PC-3 (cell line): Measurements from ENCODE around the gene UNC93A. TPM values are rescaled to one million over a fixed set of nuclear protein-coding genes. Genes with fewer than 3 reads are reported as not detected.
"Not testable (repeated sequence)": the region's sequence is repeated elsewhere in the genome, so short reads cannot be mapped to it uniquely, and the experiment has no call there.

Experiments used
- ATAC-seq: fragments of 200-7000 bp; cut with Tn5 transposase; 2 replicates; pipeline ENCODE4 v1.9.1; 2020; ENCODE audit warnings: mild to moderate bottlenecking, moderate library complexity
- BruUV-seq: library from RNA; stranded (reverse); fragments of 400-500 nt; replicated peaks from 2 replicates; lab custom pipeline; 2021; lab: Mats Ljungman, UMichigan
- CTCF ChIA-PET: fragments of 300-600 bp; sonication (Branson Sonifier 250); formaldehyde crosslinking; loops from one replicate; lab custom pipeline; 2022; ENCODE audit warnings: antibody characterized with exemption; lab: Charles Lee
- POLR2A ChIA-PET: fragments of 300-600 bp; sonication (Branson Sonifier 250); formaldehyde crosslinking; loops from one replicate; lab custom pipeline; 2022; ENCODE audit warnings: antibody characterized with exemption; ENCODE audit not compliant: unreplicated experiment; lab: Charles Lee
- DNase-seq: peaks from one replicate; pipeline ENCODE4 v3.0.0-alpha.2; 2015
- H2AFZ ChIP-seq: fragments of 300-600 bp; sonication (generic); 2 replicates; pipeline ENCODE4 v1.6.0; 2016; ENCODE audit warnings: antibody characterized with exemption, low read length
- H3F3A ChIP-seq: fragments of 300-600 bp; sonication (generic); one replicate; pipeline ENCODE4 v1.6.0; 2017; ENCODE audit warnings: antibody characterized with exemption, low read length, control low read depth, mild to moderate bottlenecking; ENCODE audit not compliant: unreplicated experiment
- H3K27ac ChIP-seq: fragments of 300-600 bp; sonication (generic); 2 replicates; pipeline ENCODE4 v1.5.1; 2016; ENCODE audit warnings: mild to moderate bottlenecking, low read length
- H3K27me3 ChIP-seq: fragments of 300-600 bp; sonication (generic); 2 replicates; pipeline ENCODE4 v1.6.1; 2016; ENCODE audit warnings: low read length, mixed read lengths
- H3K36me3 ChIP-seq: fragments of 300-600 bp; sonication (generic); 2 replicates; pipeline ENCODE4 v1.6.1; 2016; ENCODE audit warnings: low read depth, mixed run types, low read length, mixed read lengths
- H3K4me1 ChIP-seq: fragments of 300-600 bp; sonication (generic); 2 replicates; pipeline ENCODE4 v1.5.1; 2016; ENCODE audit warnings: low read length; ENCODE audit not compliant: insufficient read depth
- H3K4me2 ChIP-seq: fragments of 300-600 bp; sonication (generic); 2 replicates; pipeline ENCODE4 v1.6.0; 2016; ENCODE audit warnings: low read length
- H3K4me3 ChIP-seq: fragments of 300-600 bp; sonication (generic); 2 replicates; pipeline ENCODE4 v1.5.1; 2016; ENCODE audit warnings: mild to moderate bottlenecking, low read length, mixed read lengths
- H3K79me2 ChIP-seq: fragments of 300-600 bp; sonication (generic); 2 replicates; pipeline ENCODE4 v1.6.1; 2017; ENCODE audit warnings: low read length, mixed read lengths
- H3K9ac ChIP-seq: fragments of 300-600 bp; sonication (generic); 2 replicates; pipeline ENCODE4 v1.6.0; 2016; ENCODE audit warnings: mild to moderate bottlenecking, low read length
- H3K9me2 ChIP-seq: fragments of 300-600 bp; sonication (generic); replicated peaks from 2 replicates; pipeline ENCODE4 v1.6.1; 2016; ENCODE audit warnings: mixed run types, low read length, mixed read lengths
- H3K9me3 ChIP-seq: fragments of 300-600 bp; sonication (generic); 2 replicates; pipeline ENCODE4 v1.6.1; 2016; ENCODE audit warnings: low read length, mixed read lengths
- H4K20me1 ChIP-seq: fragments of 300-600 bp; sonication (generic); 2 replicates; pipeline ENCODE4 v1.6.1; 2016; ENCODE audit warnings: low read length, mixed read lengths
- EZH2 ChIP-seq: fragments of 300-600 bp; sonication (generic); IDR thresholded peaks from one replicate; pipeline ENCODE4 v1.6.1; 2017; ENCODE audit warnings: antibody characterized with exemption, mild to moderate bottlenecking, low read length; ENCODE audit not compliant: unreplicated experiment
- EZH2phosphoT487 ChIP-seq: fragments of 300-600 bp; sonication (generic); IDR thresholded peaks from 2 replicates; pipeline ENCODE4 v1.6.1; 2018; ENCODE audit warnings: mild to moderate bottlenecking, antibody characterized with exemption, low read length, borderline replicate concordance
- intact Hi-C: fragments of 100-400 bp; cut with micrococcal nuclease; formaldehyde crosslinking; loops from 2 replicates; pipeline ENCODE4 v1.9.0; 2023
- total RNA-seq: library from RNA; depleted of rRNA; stranded (reverse); fragments of >200 nt; gene quantifications from 2 replicates; pipeline ENCODE4 v1.2.3, GENCODE V29; 2014
- TF ChIP-seq, protein P1 (sequence below): fragments of 300-600 bp; sonication (generic); conservative IDR thresholded peaks from 2 replicates; pipeline ENCODE4 v1.5.1; 2017; ENCODE audit warnings: antibody characterized with exemption, low read depth, mild to moderate bottlenecking, low read length

The UNC93A gene
- total RNA-seq, 1 experiment from 2014 or later = not detected

DNA sequence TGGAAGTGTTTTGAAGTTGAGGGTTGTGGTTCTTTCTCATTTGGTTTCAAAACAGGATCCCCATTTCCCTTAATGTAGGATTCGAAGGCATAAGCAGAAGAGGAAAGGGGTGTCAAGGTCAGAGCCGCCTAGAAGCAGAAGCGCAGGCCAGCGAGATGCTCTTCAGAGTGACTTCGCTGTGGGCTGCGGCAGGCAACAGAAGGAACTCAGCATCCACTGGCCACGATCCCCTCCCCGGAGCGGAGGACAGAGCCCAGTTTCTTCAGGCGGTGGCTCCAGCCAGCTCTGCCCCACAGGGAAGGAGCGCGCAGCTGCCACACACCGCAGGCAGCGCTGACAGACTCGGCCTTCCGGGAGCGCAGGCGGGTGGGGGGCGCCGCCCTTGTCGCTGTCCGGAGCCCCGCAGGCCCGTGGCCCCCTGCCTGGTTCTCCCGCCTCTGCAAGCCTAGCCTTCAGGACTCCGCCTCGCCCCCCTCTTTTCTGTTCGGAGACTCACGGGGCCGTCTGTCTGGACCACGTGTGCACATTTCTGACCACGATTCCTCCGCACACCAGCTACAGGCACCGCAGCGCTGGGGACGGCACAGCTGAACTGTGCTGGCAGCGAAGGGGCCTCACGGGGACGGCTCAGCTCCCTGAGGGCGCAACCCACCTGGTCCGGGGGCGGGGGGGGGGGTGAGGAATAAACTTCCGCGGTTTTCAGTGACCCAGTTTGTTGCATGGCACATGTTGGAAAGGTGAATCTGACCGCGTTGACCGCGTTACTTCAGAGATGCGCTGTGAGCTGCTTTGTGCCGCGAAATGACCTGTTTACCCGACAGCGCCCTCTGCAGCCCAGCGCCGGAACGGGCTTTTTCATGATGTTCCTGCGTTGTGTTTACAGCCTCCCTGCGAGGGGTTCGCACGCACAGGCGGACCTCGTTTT lies 59.9 kb downstream of the UNC93A start:
- Histone ChIP-seq H3K79me2 (no peaks in the 10 kb centered on the region), H3K4me1 (no peaks in the 10 kb centered on the region), H2AFZ (no peak overlapping the region), H3K36me3 (no peaks in the 10 kb centered on the region), H3K9me2 (no peaks in the 10 kb centered on the region), H3K9me3 (no peaks in the 10 kb centered on the region), H3K27ac (no peak overlapping the region), H3K27me3 (peaks cover 8% of the 10 kb centered on the region; the same call in 1 of the 2 replicates), H4K20me1 (no peaks in the 10 kb centered on the region), H3K4me2 (no peak overlapping the region; the same call in 1 of the 2 replicates), H3K4me3 (no peak overlapping the region), H3K9ac (no peak overlapping the region), H3F3A (no peaks in the 10 kb centered on the region)
- intact Hi-C loops = no loop called here
- DNase-seq (peak; percentile 19), ATAC-seq (no peak)
- POLR2A ChIA-PET = no interaction called here
- no peak for TF ChIP-seq EZH2
- TF ChIP-seq EZH2phosphoT487 = no peak
- TF ChIP-seq, protein P1, sequence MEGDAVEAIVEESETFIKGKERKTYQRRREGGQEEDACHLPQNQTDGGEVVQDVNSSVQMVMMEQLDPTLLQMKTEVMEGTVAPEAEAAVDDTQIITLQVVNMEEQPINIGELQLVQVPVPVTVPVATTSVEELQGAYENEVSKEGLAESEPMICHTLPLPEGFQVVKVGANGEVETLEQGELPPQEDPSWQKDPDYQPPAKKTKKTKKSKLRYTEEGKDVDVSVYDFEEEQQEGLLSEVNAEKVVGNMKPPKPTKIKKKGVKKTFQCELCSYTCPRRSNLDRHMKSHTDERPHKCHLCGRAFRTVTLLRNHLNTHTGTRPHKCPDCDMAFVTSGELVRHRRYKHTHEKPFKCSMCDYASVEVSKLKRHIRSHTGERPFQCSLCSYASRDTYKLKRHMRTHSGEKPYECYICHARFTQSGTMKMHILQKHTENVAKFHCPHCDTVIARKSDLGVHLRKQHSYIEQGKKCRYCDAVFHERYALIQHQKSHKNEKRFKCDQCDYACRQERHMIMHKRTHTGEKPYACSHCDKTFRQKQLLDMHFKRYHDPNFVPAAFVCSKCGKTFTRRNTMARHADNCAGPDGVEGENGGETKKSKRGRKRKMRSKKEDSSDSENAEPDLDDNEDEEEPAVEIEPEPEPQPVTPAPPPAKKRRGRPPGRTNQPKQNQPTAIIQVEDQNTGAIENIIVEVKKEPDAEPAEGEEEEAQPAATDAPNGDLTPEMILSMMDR = peak; percentile 54
- CTCF ChIA-PET = no interaction called here
- no TSS peak for BruUV-seq

DNA sequence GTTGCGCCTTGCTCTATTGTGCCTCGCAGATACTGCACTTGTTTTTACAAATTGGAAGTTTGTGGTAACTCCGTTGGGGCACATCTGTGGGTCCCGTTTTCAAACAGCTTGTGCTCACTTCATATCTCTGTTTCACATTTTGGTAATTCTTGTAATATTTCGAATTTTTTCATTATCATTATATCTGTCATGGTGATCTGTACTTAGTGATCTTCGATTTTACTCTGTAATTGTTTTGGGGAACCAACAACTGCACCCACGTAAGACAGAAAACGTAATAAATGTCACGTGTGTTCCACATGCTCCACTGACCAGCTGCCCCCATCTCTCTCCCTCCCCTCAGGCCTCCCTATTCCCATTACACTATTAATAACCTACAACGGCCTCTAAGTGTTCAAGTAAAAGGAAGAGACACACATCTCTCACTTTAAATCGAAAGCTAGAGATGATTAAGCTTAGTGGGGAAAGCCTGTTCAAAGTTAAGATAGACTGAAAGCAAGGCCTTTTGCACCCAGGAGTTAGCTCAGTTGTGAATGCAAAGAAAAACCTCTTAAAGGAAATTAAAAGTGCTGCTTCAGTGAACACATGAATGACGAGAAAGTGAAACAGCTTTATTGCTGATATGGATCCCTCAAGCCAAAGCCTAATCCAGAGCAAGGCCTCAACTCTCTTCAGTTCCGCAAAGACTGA lies 60.7 kb downstream of the UNC93A start:
- Histone ChIP-seq H3K9me3 (no peaks in the 10 kb centered on the region), H3K9me2 (no peaks in the 10 kb centered on the region), H4K20me1 (no peaks in the 10 kb centered on the region), H3K27ac (no peak overlapping the region), H3K4me2 (no peak overlapping the region), H3K79me2 (no peaks in the 10 kb centered on the region), H3K9ac (no peak overlapping the region), H3K36me3 (no peaks in the 10 kb centered on the region), H3K4me3 (no peak overlapping the region), H3F3A (no peaks in the 10 kb centered on the region), H3K4me1 (no peaks in the 10 kb centered on the region), H2AFZ (no peak overlapping the region), H3K27me3 (peaks cover 12% of the 10 kb centered on the region; the same call in 1 of the 2 replicates)
- intact Hi-C loops = no loop called here
- DNase-seq (no peak), ATAC-seq (no peak)
- BruUV-seq = no TSS peak
- TF ChIP-seq EZH2phosphoT487 = no peak
- TF ChIP-seq, protein P1 = no peak
- no peak for TF ChIP-seq EZH2
- ChIA-PET POLR2A (no interaction called here), CTCF (no interaction called here)

DNA sequence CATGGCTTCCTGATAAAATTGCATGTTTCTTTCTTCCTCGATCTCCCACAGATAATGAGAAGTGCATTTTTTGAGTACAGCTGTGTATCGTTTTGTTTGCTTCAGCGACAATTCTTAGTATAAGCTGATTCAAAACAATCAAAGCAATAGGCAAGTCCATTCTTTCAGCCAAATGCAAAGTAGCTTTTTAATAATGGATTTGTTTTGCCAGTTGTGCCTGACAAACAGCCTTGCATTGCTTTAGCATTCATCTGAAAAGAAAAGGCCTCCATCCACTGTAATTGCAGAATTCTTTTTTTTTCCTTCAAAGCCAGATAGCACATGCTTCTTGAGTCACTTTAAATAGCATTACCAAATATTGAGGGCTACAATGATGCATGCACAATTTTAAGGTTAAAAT lies 65.8 kb downstream of the UNC93A start:
- ATAC-seq = no peak
- POLR2A ChIA-PET = no interaction called here
- intact Hi-C loops = no loop called here
- no peak overlapping the region for H3K4me3 ChIP-seq
- no peaks in the 10 kb centered on the region for H3K9me2 ChIP-seq
- no peaks in the 10 kb centered on the region for H4K20me1 ChIP-seq
- TF ChIP-seq EZH2 (no peak), EZH2phosphoT487 (no peak)
- TF ChIP-seq, protein P1 = no peak
- no peak overlapping the region for H3K27ac ChIP-seq
- no peak overlapping the region for H3K9ac ChIP-seq
- no peaks in the 10 kb centered on the region for H3K4me1 ChIP-seq
- no peak overlapping the region for H3K4me2 ChIP-seq
- no peaks in the 10 kb centered on the region for H3K36me3 ChIP-seq
- peaks cover 25% of the 10 kb centered on the region for H3K27me3 ChIP-seq
- H2AFZ ChIP-seq = no peak overlapping the region
- BruUV-seq = no TSS peak
- no peaks in the 10 kb centered on the region for H3F3A ChIP-seq
- no peaks in the 10 kb centered on the region for H3K79me2 ChIP-seq
- no peak for DNase-seq
- CTCF ChIA-PET = no interaction called here
- no peaks in the 10 kb centered on the region for H3K9me3 ChIP-seq

DNA sequence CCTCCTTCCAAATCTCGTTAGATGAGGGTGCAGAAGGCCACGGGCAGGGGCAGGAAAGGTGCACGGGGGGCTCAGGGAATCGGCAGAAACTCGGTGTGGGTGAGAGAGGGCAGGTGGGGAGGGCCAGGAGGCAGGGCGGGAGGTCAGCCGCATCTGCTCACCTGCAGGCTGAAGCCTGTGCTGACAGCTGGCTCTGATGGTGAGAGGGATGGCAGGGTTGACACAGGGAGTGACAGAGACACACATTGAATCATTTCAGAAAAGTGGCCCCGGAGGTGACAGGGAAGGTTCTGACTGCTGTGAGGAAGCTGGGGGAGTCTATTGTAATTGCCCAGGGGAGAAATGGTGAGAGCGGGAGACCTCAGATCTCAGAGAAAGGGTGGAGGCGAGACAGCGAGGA lies 67.3 kb downstream of the UNC93A start:
- H2AFZ ChIP-seq, H3K79me2 ChIP-seq, H3K27ac ChIP-seq, H4K20me1 ChIP-seq, CTCF ChIA-PET, BruUV-seq, H3K4me1 ChIP-seq, POLR2A ChIA-PET, H3K9me3 ChIP-seq, DNase-seq, H3K9ac ChIP-seq, H3K9me2 ChIP-seq, H3K4me3 ChIP-seq, ATAC-seq, intact Hi-C loops, H3K36me3 ChIP-seq, H3K4me2 ChIP-seq, H3F3A ChIP-seq: not testable (repeated sequence)
- H3K27me3 ChIP-seq = peaks cover 25% of the 10 kb centered on the region
